HepG2 (cell line): ENCODE results near the gene OR6S1. TPM values are rescaled to one million over a fixed set of nuclear protein-coding genes. Genes with fewer than 3 reads are reported as not detected.
A peak's percentile ranks its signal among the peaks of the same experiment; 100 is the strongest.

Source experiments
- ATAC-seq: fragments of 200-7000 bp; cut with Tn5 transposase; 3 replicates; pipeline ENCODE4 v1.9.1; 2020; ENCODE audit warnings: mild to moderate bottlenecking, moderate library complexity
- BruUV-seq: library from RNA; stranded (reverse); fragments of 400-500 nt; replicated peaks from 2 replicates; lab custom pipeline; 2021; lab: Mats Ljungman, UMichigan
- CTCF ChIA-PET: fragments of 300-600 bp; formaldehyde crosslinking; extraction: SDS; loops from one replicate; lab custom pipeline; 2021; ENCODE audit warnings: low total read pairs, inconsistent platforms, low intra/inter-chr PET ratio; lab: Yijun Ruan, JAX
- POLR2A ChIA-PET: fragments of 350-600 bp; sonication (Branson Sonifier 250); formaldehyde crosslinking; loops from one replicate; lab custom pipeline; 2020; ENCODE audit warnings: antibody characterized with exemption, inconsistent platforms; lab: Yijun Ruan, JAX
- DNase-seq: peaks from one replicate; pipeline ENCODE4 v3.0.0-alpha.2; 2015; ENCODE audit warnings: low spot score
- FAIRE-seq: peaks from 3 replicates; lab custom pipeline; 2011; peaks lifted over from hg19 to GRCh38; lab: Jason Lieb, UNC
- H2AFZ ChIP-seq: one replicate; pipeline ENCODE4 v1.6.1; 2011; ENCODE audit warnings: low read length, inconsistent platforms
- H3K27ac ChIP-seq: fragments of 300-600 bp; 3 replicates; pipeline ENCODE4 v1.8.0; 2011; ENCODE audit warnings: mixed run types, mild to moderate bottlenecking, mixed read lengths, low read length, inconsistent platforms; ENCODE audit not compliant: insufficient read depth; ENCODE audit errors: extremely low read length
- H3K27me3 ChIP-seq, 2 experiments: fragments of 200-600 bp in 1 of 2; 2 replicates in 1 of 2; 3 replicates in 1 of 2; pipeline versions ENCODE4 v1.6.0 to v1.8.0; 2011; ENCODE audit warnings: low read length in 2 of 2, mild to moderate bottlenecking in 2 of 2, moderate library complexity in 2 of 2, inconsistent platforms in 1 of 2; ENCODE audit not compliant: insufficient read depth in 2 of 2, control insufficient read depth in 1 of 2
- H3K36me3 ChIP-seq, 2 experiments: fragments of 200-600 bp in 1 of 2; replicated peaks in 1 of 2; 2 replicates in 1 of 2; 3 replicates in 1 of 2; pipeline versions ENCODE4 v1.5.1 to v1.8.0; 2011; ENCODE audit warnings: low read length in 2 of 2, inconsistent platforms in 1 of 2; ENCODE audit not compliant: insufficient read depth in 2 of 2, control insufficient read depth in 1 of 2
- H3K4me1 ChIP-seq: 2 replicates; pipeline ENCODE4 v1.5.1; 2012; ENCODE audit warnings: low read length, inconsistent platforms; ENCODE audit not compliant: insufficient read depth
- H3K4me2 ChIP-seq: 2 replicates; pipeline ENCODE4 v1.6.0; 2011; ENCODE audit warnings: low read depth, low read length, inconsistent platforms
- H3K4me3 ChIP-seq, 3 experiments: fragments of 200-600 bp in 1 of 3; sonication (generic), shearing (Covaris generic) in 1 of 3; replicated peaks in 1 of 3; 2 replicates each; pipeline ENCODE4 v1.5.1; 2011 to 2016; ENCODE audit warnings: low read length in 3 of 3, inconsistent platforms in 2 of 3, low read depth in 2 of 3, mild to moderate bottlenecking in 2 of 3, control low read depth in 1 of 3, mixed read lengths in 1 of 3; ENCODE audit not compliant: insufficient read depth in 1 of 3
- H3K79me2 ChIP-seq: one replicate; pipeline ENCODE4 v1.6.1; 2011; ENCODE audit warnings: low read length, inconsistent platforms; ENCODE audit not compliant: insufficient read depth
- H3K9ac ChIP-seq: 2 replicates; pipeline ENCODE4 v1.6.0; 2011; ENCODE audit warnings: mild to moderate bottlenecking, low read depth, low read length, inconsistent platforms; ENCODE audit not compliant: insufficient read depth
- H3K9me3 ChIP-seq: 2 replicates; pipeline ENCODE4 v1.5.1; 2012; ENCODE audit warnings: mild to moderate bottlenecking, low read length
- H4K20me1 ChIP-seq: 2 replicates; pipeline ENCODE4 v1.6.0; 2011; ENCODE audit warnings: inconsistent platforms, mild to moderate bottlenecking, low read length, moderate library complexity; ENCODE audit not compliant: insufficient read depth
- ELF3 ChIP-seq: IDR thresholded peaks from 2 replicates; pipeline ENCODE4 v1.6.1; 2016; ENCODE audit warnings: missing genetic modification reagents, missing compliant biosample characterization
- FOXK1 ChIP-seq: sonication (generic); formaldehyde crosslinking; IDR thresholded peaks from 2 replicates; pipeline ENCODE4 v1.4.0; 2020; ENCODE audit warnings: low read depth, missing genetic modification reagents, borderline replicate concordance
- HNF4A ChIP-seq: sonication (generic); formaldehyde crosslinking; IDR thresholded peaks from 2 replicates; pipeline ENCODE4 v1.4.0; 2020; ENCODE audit warnings: missing genetic modification reagents
- IRF2 ChIP-seq: IDR thresholded peaks from 2 replicates; pipeline ENCODE4 v1.6.1; 2018; ENCODE audit warnings: missing genetic modification reagents, missing compliant biosample characterization
- MAFK ChIP-seq, 2 experiments: IDR thresholded peaks in 1 of 2; conservative IDR thresholded peaks in 1 of 2; 2 replicates each; pipeline ENCODE4 v1.6.1; 2011; ENCODE audit warnings: improper control_type of control experiment in 2 of 2, low read length in 2 of 2
- MXI1 ChIP-seq: IDR thresholded peaks from 3 replicates; pipeline ENCODE4 v1.6.1; 2012; ENCODE audit warnings: low read depth, low read length, inconsistent platforms, borderline replicate concordance
- RARA ChIP-seq: IDR thresholded peaks from 2 replicates; pipeline ENCODE4 v1.6.1; 2016; ENCODE audit warnings: missing genetic modification reagents, missing compliant biosample characterization
- SKI ChIP-seq: fragments of 450-650 bp; IDR thresholded peaks from one replicate; pipeline ENCODE4 v1.6.1; 2018; ENCODE audit warnings: mild to moderate bottlenecking; ENCODE audit not compliant: partially characterized antibody
- ZFY ChIP-seq: sonication (generic); formaldehyde crosslinking; IDR thresholded peaks from 2 replicates; pipeline ENCODE4 v1.4.0; 2020; ENCODE audit warnings: missing genetic modification reagents
- ZNF3 ChIP-seq: IDR thresholded peaks from 2 replicates; pipeline ENCODE4 v1.7.0; 2017; ENCODE audit warnings: inconsistent platforms
- WGBS: methylation state at CpG from one replicate; pipeline ENCODE4 v1.1.6; 2017; ENCODE audit warnings: low lambda C conversion rate; 5-methylcytosine and 5-hydroxymethylcytosine counted together
- in situ Hi-C: cut with HindIII; loops from 2 replicates; pipeline ENCODE4 v1.10.0; 2017; ENCODE audit warnings: low pct_unique_long_range_greater_than_20kb; ENCODE audit not compliant: extremely low pct_ligation_motif_present
- intact Hi-C: fragments of 100-400 bp; cut with micrococcal nuclease; formaldehyde crosslinking; loops from one replicate; pipeline ENCODE4 v1.10.0; 2022; ENCODE audit not compliant: unreplicated experiment
- polyA plus RNA-seq, 8 experiments: library from polyadenylated mRNA; depleted of rRNA in 3 of 8; stranded (reverse) in 7 of 8; unstranded in 1 of 8; fragments of >200 nt; fragmentation: Illumina TruSeq in 4 of 8; extraction: Trizol in 4 of 8; gene quantifications; 2 replicates each; pipeline versions ENCODE4 v1.2.1 to v1.2.3, GENCODE V29; 2011 to 2016; ENCODE audit warnings: low read depth in 4 of 8, missing spikeins in 1 of 8, mixed read lengths in 1 of 8; ENCODE audit not compliant: insufficient read depth in 1 of 8
- total RNA-seq, 5 experiments: library from RNA; depleted of rRNA; stranded (reverse); fragments of >200 nt; fragmentation: Illumina TruSeq; extraction: Trizol; gene quantifications; 2 replicates each; pipeline ENCODE4 v1.2.3, GENCODE V29; 2016; ENCODE audit warnings: low read depth in 1 of 5
- TF ChIP-seq, protein P1 (sequence below): sonication (generic); formaldehyde crosslinking; IDR thresholded peaks from 2 replicates; pipeline ENCODE4 v1.4.0; 2020; ENCODE audit warnings: missing genetic modification reagents
- TF ChIP-seq, protein P2 (sequence below), 2 experiments: fragments of 450-650 bp in 1 of 2; sonication (generic) in 1 of 2; formaldehyde crosslinking in 1 of 2; IDR thresholded peaks; 2 replicates each; pipeline versions ENCODE4 v1.6.1 to v1.8.0; 2016 to 2022; ENCODE audit warnings: antibody characterized with exemption in 1 of 2, mild to moderate bottlenecking in 1 of 2, missing genetic modification reagents in 1 of 2

The OR6S1 gene
- total and polyA plus RNA-seq, 2 of the 13 experiments (the other 11 are each of a cell fraction or from before 2014, with no cell fraction given), result 0.09 TPM; not detected in 1

DNA sequence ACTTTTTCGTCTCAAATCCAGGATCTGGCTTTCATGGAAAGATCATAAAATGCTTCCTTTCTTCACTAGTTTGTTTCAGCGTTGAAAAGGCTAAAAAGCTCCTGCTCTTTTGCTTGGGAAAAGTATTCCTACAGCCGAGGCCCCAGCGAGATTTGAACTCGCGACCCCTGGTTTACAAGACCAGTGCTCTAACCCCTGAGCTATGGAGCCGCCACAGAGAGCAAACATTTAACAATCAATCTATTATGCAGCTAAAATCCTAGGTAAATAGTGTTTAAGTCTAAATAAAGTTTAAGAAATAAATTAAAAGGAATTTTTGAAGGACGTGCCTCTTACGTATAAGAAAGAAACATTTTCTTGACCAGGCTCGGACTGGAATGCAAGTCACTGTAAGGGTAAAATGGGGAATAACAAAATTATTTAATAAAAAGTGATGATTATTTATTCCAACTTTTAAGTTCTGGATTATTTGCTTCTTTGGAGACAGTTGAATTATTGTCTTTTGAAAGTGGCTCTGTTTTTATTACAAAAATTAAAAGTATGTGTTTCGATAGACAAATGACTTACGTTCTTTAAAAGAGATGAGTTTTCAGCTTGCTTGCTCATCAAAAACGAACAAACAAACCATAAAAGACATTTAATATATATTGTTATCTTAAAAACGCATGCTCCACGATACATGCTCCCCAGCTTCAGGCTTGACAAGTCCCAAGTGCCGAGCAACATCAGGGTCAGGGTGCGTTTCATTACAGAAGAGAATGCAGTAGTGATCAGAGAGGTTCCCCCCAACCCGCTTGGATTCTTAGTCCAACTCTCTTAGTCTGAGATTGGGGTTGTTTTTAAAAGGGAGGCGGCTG lies 10.2 kb downstream of the OR6S1 start:
- Histone ChIP-seq H4K20me1 (no peaks in the 10 kb centered on the region), H3K79me2 (no peaks in the 10 kb centered on the region), H3K9ac (peak overlapping the region; percentile 74), H3K4me3 (peak overlapping the region; percentile 69 to 78 (median 77)), H3K9me3 (no peaks in the 10 kb centered on the region), H3K4me2 (peak overlapping the region; percentile 78), H3K36me3 (no peaks in the 10 kb centered on the region), H3K27me3 (no peaks in the 10 kb centered on the region; a peak in 1 of 5 replicates), H3K27ac (peak overlapping the region; percentile 45), H3K4me1 (peaks cover 48% of the 10 kb centered on the region), H2AFZ (peak overlapping the region; percentile 86)
- no TSS peak for BruUV-seq
- POLR2A ChIA-PET, result interaction anchor here (0.7 to 3.3 kb wide), 15 partner anchors 15 to 288 kb away, joined by 3 to 99 read pairs (median 7); partner anchors contain the start of genes ANG, PARP2 and RNASE4
- WGBS, result under 1% methylated on average over 19 of the region's 19 CpGs
- ATAC-seq (peak; percentile 27), FAIRE-seq (peak; percentile 71), DNase-seq (peak; percentile 79)
- in situ Hi-C loops (loop anchor here (5.0 kb wide), 1 partner anchor 51 kb away; the partner anchor contains the start of gene RNASE4), intact Hi-C loops (loop anchor here (1.0 to 2.0 kb wide), 2 partner anchors 34 to 60 kb away; no protein-coding TSS in a partner anchor)
- CTCF ChIA-PET, result interaction anchor here (2.0 kb wide), 1 partner anchor 21 kb away, joined by 7 read pairs; no protein-coding TSS in a partner anchor
- TF ChIP-seq FOXK1 (CRISPR knock-in tag) (peak; percentile 50; the same call in 1 of the 2 replicates), RARA (peak; percentile 32; the same call in 1 of the 2 replicates), ELF3 (CRISPR knock-in tag) (peak; percentile 39; the same call in 1 of the 2 replicates), ZFY (CRISPR knock-in tag) (no peak), MXI1 (0 out of 3 replicates have a peak, but pooled peaks have one; percentile 12), SKI (no peak), MAFK (conservative IDR thresholded peaks at IDR 0.05 in 1 of 2, IDR thresholded peaks at IDR 0.05 in 1 of 2; ENCODE audit: low read length in 2 of 2) (0 out of 4 replicates have a peak, but pooled peaks have one; percentile 15 to 18), HNF4A (CRISPR knock-in tag) (no peak), IRF2 (CRISPR knock-in tag) (peak; percentile 68; the same call in 1 of the 2 replicates), ZNF3 (CRISPR knock-in tag) (no peak)
- TF ChIP-seq, protein P1, sequence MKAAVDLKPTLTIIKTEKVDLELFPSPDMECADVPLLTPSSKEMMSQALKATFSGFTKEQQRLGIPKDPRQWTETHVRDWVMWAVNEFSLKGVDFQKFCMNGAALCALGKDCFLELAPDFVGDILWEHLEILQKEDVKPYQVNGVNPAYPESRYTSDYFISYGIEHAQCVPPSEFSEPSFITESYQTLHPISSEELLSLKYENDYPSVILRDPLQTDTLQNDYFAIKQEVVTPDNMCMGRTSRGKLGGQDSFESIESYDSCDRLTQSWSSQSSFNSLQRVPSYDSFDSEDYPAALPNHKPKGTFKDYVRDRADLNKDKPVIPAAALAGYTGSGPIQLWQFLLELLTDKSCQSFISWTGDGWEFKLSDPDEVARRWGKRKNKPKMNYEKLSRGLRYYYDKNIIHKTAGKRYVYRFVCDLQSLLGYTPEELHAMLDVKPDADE (CRISPR knock-in tag), result no peak
- TF ChIP-seq, protein P2, sequence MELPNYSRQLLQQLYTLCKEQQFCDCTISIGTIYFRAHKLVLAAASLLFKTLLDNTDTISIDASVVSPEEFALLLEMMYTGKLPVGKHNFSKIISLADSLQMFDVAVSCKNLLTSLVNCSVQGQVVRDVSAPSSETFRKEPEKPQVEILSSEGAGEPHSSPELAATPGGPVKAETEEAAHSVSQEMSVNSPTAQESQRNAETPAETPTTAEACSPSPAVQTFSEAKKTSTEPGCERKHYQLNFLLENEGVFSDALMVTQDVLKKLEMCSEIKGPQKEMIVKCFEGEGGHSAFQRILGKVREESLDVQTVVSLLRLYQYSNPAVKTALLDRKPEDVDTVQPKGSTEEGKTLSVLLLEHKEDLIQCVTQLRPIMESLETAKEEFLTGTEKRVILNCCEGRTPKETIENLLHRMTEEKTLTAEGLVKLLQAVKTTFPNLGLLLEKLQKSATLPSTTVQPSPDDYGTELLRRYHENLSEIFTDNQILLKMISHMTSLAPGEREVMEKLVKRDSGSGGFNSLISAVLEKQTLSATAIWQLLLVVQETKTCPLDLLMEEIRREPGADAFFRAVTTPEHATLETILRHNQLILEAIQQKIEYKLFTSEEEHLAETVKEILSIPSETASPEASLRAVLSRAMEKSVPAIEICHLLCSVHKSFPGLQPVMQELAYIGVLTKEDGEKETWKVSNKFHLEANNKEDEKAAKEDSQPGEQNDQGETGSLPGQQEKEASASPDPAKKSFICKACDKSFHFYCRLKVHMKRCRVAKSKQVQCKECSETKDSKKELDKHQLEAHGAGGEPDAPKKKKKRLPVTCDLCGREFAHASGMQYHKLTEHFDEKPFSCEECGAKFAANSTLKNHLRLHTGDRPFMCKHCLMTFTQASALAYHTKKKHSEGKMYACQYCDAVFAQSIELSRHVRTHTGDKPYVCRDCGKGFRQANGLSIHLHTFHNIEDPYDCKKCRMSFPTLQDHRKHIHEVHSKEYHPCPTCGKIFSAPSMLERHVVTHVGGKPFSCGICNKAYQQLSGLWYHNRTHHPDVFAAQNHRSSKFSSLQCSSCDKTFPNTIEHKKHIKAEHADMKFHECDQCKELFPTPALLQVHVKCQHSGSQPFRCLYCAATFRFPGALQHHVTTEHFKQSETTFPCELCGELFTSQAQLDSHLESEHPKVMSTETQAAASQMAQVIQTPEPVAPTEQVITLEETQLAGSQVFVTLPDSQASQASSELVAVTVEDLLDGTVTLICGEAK (IDR thresholded peaks at IDR 0.05), result no peak
- TF ChIP-seq, protein P2 (CRISPR knock-in tag; IDR thresholded peaks at IDR 0.05), result no peak
